ENCODE data around the gene KAT7. TPM values are rescaled to one million over a fixed set of nuclear protein-coding genes. Genes with fewer than 3 reads are reported as not detected.

Gene KAT7
- total RNA-seq: 100 to 1,000 TPM; 195 to 231 (median 213) TPM
- 97.2 TPM for total RNA-seq (2013)

DNA sequence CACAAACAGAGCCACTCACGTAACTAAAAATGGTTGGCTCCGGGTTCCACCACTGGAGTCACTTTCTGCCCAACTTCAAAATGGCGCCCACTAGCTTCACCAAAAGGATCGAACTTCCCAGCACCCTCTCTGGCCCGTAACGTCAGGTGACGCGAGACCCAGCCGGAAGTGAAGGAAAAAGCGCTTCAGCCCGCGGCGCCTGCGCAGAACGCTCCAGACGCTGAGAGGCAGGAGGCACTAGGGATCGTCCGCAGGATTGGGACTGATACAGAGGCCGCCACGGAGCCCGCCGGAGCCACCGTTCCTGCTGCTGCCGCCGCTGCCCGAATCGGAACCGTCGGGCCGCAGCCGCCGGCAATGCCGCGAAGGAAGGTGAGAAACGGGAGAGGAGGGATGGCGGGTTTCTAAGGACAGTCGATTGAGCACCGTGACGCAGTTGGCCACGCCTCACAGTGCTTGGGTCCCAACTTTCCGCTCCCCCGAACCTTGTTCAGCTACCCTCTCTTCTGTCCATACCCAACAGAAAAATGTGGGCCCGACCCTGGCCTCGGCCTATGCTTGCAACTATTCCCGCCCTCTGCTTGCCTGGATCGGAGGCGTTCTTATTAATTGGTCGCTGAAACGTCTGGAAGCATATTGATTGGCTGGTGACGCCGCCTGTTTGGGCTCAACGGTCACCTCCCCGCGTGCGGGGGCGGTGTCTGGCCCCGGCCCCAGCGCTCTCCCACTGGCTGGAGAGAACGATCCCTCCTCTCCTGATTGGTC is at the start of gene KAT7:
Gene KAT7, plus strand, starts transcription at position 204 of the 765 bp plus-strand sequence. Its CDS starts 154 bp downstream, at position 358.
- Mint-ChIP-seq H3K4me1 (peaks cover 52 to 55% of the 10 kb centered on the region in 2 donors), H3K9me3 (no peaks in the 10 kb centered on the region), H3K36me3 (no peaks in the 10 kb centered on the region), H3K27me3 (ENCODE audit: low read depth in 2 of 2) (no peaks in the 10 kb centered on the region), H3K4me3 (peak within 1 kb of the TSS; percentile 99), H3K27ac (peak within 1 kb of the TSS; percentile 99)
- Histone ChIP-seq H3K9me3 (ENCODE audit: control insufficient read depth, insufficient read depth, low read length) (no peaks in the 10 kb centered on the region), H3K27me3 (ENCODE audit: control insufficient read depth, insufficient read depth, low read length) (no peaks in the 10 kb centered on the region), H3K4me3 (ENCODE audit: low read length) (peak within 1 kb of the TSS; percentile 100), H3K27ac (ENCODE audit: low read length) (peak within 1 kb of the TSS; percentile 100), H3K36me3 (ENCODE audit: control insufficient read depth, insufficient read depth, low read length) (peaks cover 22% of the 10 kb centered on the region), H3K4me1 (ENCODE audit: control insufficient read depth, insufficient read depth, low read length) (peaks cover 22% of the 10 kb centered on the region)
- peak; percentile 80 to 94 (median 85) for ATAC-seq
- TF ChIP-seq, protein P1, sequence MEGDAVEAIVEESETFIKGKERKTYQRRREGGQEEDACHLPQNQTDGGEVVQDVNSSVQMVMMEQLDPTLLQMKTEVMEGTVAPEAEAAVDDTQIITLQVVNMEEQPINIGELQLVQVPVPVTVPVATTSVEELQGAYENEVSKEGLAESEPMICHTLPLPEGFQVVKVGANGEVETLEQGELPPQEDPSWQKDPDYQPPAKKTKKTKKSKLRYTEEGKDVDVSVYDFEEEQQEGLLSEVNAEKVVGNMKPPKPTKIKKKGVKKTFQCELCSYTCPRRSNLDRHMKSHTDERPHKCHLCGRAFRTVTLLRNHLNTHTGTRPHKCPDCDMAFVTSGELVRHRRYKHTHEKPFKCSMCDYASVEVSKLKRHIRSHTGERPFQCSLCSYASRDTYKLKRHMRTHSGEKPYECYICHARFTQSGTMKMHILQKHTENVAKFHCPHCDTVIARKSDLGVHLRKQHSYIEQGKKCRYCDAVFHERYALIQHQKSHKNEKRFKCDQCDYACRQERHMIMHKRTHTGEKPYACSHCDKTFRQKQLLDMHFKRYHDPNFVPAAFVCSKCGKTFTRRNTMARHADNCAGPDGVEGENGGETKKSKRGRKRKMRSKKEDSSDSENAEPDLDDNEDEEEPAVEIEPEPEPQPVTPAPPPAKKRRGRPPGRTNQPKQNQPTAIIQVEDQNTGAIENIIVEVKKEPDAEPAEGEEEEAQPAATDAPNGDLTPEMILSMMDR (IDR thresholded peaks at IDR 0.05): no peak
- DNase-seq: peak; percentile 98 to 100
- intact Hi-C loops (cut with micrococcal nuclease): loop anchor here (1.0 to 2.0 kb wide), 7 partner anchors 24 to 218 kb away; partner anchors contain the start of genes FAM117A and SPOP
- under 1% methylated on average over 59 of the region's 59 CpGs for WGBS (ENCODE audit: insufficient coverage)

DNA sequence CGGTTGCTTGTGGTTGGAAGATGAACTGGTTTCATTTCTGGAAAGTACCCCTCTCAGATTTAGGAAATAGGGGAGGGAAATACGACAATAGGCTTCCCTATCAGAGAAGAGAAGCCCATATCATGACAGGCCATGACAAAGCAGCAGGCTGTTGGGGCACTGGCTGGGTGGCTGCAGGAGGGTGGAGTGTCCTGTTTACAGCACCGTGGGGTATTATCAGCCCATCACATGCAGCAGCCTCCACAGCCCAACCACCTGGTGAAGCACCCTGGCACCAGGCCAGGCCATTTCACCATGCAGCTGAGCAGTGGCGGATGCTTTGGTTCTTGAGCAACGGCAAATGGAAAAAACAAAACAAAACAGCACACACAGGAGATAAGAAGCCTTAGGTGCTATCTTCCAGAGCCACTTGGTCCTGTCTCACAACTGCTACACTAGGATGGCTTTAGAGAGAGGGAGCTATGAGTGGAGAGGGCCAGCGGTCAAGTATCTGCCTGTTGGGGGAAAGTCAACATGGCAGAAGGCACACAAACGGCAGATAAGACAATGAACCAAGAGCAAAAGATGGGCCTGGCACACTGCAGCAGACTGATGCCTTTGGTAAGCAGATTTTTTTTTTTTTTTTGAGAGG is 48.7 kb upstream of the KAT7 start:
- H3K4me1 Mint-ChIP-seq: peaks cover 84 to 87% of the 10 kb centered on the region in 2 donors
- Histone ChIP-seq H3K27me3 (ENCODE audit: control insufficient read depth, insufficient read depth, low read length) (no peaks in the 10 kb centered on the region), H3K4me3 (ENCODE audit: low read length) (peak overlapping the region; percentile 34), H3K4me1 (ENCODE audit: control insufficient read depth, insufficient read depth, low read length) (peaks cover 92% of the 10 kb centered on the region), H3K27ac (ENCODE audit: low read length) (peak overlapping the region; percentile 94), H3K9me3 (ENCODE audit: control insufficient read depth, insufficient read depth, low read length) (no peaks in the 10 kb centered on the region), H3K36me3 (ENCODE audit: control insufficient read depth, insufficient read depth, low read length) (no peaks in the 10 kb centered on the region)
- ATAC-seq: peak; percentile 88 to 99 (median 95)
- TF ChIP-seq, protein P1 (IDR thresholded peaks at IDR 0.05): no peak
- H3K4me3 Mint-ChIP-seq: peak overlapping the region; percentile 94
- intact Hi-C loops (cut with micrococcal nuclease): loop anchor here (1.0 to 2.0 kb wide), 5 partner anchors 9 to 63 kb away; partner anchors contain the start of genes FAM117A and KAT7
- DNase-seq: peak; percentile 94 to 100
- WGBS (ENCODE audit: insufficient coverage): 2% methylated on average over 6 of the region's 7 CpGs
- H3K9me3 Mint-ChIP-seq: no peaks in the 10 kb centered on the region
- no peaks in the 10 kb centered on the region for H3K36me3 Mint-ChIP-seq
- H3K27ac Mint-ChIP-seq: peak overlapping the region; percentile 99 to 100
- H3K27me3 Mint-ChIP-seq (ENCODE audit: low read depth in 2 of 2): no peaks in the 10 kb centered on the region

DNA sequence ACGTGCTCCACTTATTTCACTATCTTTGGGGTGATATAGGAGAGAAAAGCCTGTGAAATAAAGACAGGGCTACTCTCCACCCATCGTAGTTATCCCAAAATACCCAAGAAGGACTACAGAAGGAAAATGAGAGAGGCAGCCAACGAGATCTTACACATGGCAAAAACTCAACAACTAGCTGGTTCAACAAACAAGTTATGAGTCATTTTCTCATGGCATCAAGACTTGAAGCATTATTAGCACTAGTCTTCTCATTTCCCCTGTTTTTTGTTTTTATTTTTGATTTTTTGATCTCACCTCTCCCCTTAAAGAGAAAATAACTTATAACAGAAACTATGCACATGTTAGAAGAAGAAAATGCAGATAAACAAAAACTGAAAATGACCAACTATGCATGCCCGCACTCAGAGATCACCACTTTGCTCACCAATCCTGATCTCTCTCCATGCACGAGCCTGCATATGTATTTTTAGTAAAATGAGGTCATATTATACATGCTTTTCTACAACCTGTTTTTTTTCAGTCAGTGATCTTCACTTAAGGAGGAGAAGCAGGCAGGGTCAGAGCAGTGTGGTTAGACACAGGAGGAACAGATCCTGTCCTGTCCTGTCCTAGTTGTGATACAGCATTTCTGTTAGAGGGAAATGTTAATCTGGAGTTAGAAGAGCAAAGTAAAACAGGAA is 47.3 kb upstream of the KAT7 start:
- H3K4me3 Mint-ChIP-seq: peak overlapping the region; percentile 94
- ATAC-seq: peak in 1 of 3 donors; percentile 16
- H3K4me1 Mint-ChIP-seq: peaks cover 86 to 90% of the 10 kb centered on the region in 2 donors
- intact Hi-C loops (cut with micrococcal nuclease): no loop called here
- 39% methylated on average over 3 of the region's 5 CpGs for WGBS (ENCODE audit: insufficient coverage)
- H3K36me3 Mint-ChIP-seq: no peaks in the 10 kb centered on the region
- Histone ChIP-seq H3K36me3 (ENCODE audit: control insufficient read depth, insufficient read depth, low read length) (no peaks in the 10 kb centered on the region), H3K9me3 (ENCODE audit: control insufficient read depth, insufficient read depth, low read length) (no peaks in the 10 kb centered on the region), H3K27ac (ENCODE audit: low read length) (peak overlapping the region; percentile 94), H3K4me3 (ENCODE audit: low read length) (peak overlapping the region; percentile 33), H3K4me1 (ENCODE audit: control insufficient read depth, insufficient read depth, low read length) (peaks cover 90% of the 10 kb centered on the region), H3K27me3 (ENCODE audit: control insufficient read depth, insufficient read depth, low read length) (no peaks in the 10 kb centered on the region)
- H3K9me3 Mint-ChIP-seq: no peaks in the 10 kb centered on the region
- peak overlapping the region; percentile 99 to 100 for H3K27ac Mint-ChIP-seq
- H3K27me3 Mint-ChIP-seq (ENCODE audit: low read depth in 2 of 2): no peaks in the 10 kb centered on the region
- peak in 1 of 2 donors; percentile 37 for DNase-seq
- TF ChIP-seq, protein P1 (IDR thresholded peaks at IDR 0.05): no peak

Measured in natural killer cell (primary cell).